ENCODE measurements around the gene ATPAF1. TPM values are rescaled to one million over a fixed set of nuclear protein-coding genes. Genes with fewer than 3 reads are reported as not detected.

The ATPAF1 gene
- total RNA-seq, 1 experiment from 2014 or later = 50.3 TPM

DNA sequence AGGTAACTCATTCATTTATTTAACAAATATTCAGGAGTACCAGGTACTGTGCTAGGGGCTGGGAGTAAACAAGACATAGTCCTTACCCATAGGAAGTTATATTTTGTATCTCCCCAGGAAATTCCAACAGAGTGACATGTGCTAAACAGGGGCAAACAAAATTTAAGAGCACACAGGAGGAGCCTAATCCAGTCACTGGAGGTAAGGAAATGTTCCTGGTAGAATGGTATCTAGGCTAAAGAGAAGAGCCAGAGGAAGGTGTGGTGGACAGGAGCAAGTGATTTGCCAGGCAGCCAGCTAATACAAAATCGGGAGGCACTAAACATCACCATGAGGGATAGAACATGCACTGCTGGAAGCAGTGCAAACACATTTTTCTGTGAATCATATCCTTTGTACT, 13.9 kb upstream of the ATPAF1 start:
- Histone ChIP-seq H3K9me3 (ENCODE audit: insufficient read depth, low read depth) (no peaks in the 10 kb centered on the region), H3K4me3 (no peak overlapping the region), H3K4me2 (no peak overlapping the region), H3K36me3 (ENCODE audit: low read depth) (peaks cover 45% of the 10 kb centered on the region), H4K20me1 (ENCODE audit: insufficient read depth) (peaks cover 6% of the 10 kb centered on the region), H2AFZ (no peak overlapping the region), H3F3A (ENCODE audit: insufficient read depth, low read depth) (peaks cover 7% of the 10 kb centered on the region; the same call in 1 of the 2 replicates), H3K4me1 (replicated peaks; ENCODE audit: insufficient read depth) (peaks cover 3% of the 10 kb centered on the region; the same call in 1 of the 2 replicates), H3K27ac (no peak overlapping the region), H3K27me3 (ENCODE audit: insufficient read depth, low read depth) (no peaks in the 10 kb centered on the region), H3K79me2 (ENCODE audit: low read depth) (no peaks in the 10 kb centered on the region), H3K9me2 (ENCODE audit: insufficient read depth) (no peaks in the 10 kb centered on the region)
- ChIA-PET CTCF (no interaction called here), POLR2A (ENCODE audit: unreplicated experiment) (no interaction called here)
- intact Hi-C loops (cut with micrococcal nuclease; ENCODE audit: unreplicated experiment) = no loop called here
- TF ChIP-seq EZH2 (IDR thresholded peaks at IDR 0.05; ENCODE audit: low read depth) = no peak
- no peak for DNase-seq
- BruUV-seq (replicated peaks) = no TSS peak

GRCh38 chr1:46681333-46682034, 13.3 kb upstream of the ATPAF1 start:
- H4K20me1 ChIP-seq (ENCODE audit: insufficient read depth) = peaks cover 6% of the 10 kb centered on the region
- no peaks in the 10 kb centered on the region for H3K9me2 ChIP-seq (ENCODE audit: insufficient read depth)
- no peak overlapping the region for H2AFZ ChIP-seq
- POLR2A ChIA-PET (ENCODE audit: unreplicated experiment) = interaction anchor here (0.6 kb wide), 1 partner anchor 74 kb away, joined by 3 read pairs; no protein-coding TSS in a partner anchor
- no peak for DNase-seq
- intact Hi-C loops (cut with micrococcal nuclease; ENCODE audit: unreplicated experiment) = no loop called here
- H3K4me2 ChIP-seq = no peak overlapping the region
- H3K4me1 ChIP-seq (replicated peaks; ENCODE audit: insufficient read depth) = no peaks in the 10 kb centered on the region
- BruUV-seq (replicated peaks) = no TSS peak
- H3K36me3 ChIP-seq (ENCODE audit: low read depth) = peaks cover 40% of the 10 kb centered on the region
- H3K27ac ChIP-seq = no peak overlapping the region
- CTCF ChIA-PET = interaction anchor here (0.7 to 1.1 kb wide), 3 partner anchors 37 to 516 kb away, joined by 3 to 6 read pairs (median 4); no protein-coding TSS in a partner anchor
- H3K79me2 ChIP-seq (ENCODE audit: low read depth) = no peaks in the 10 kb centered on the region
- H3F3A ChIP-seq (ENCODE audit: insufficient read depth, low read depth) = peaks cover 7% of the 10 kb centered on the region; the same call in 1 of the 2 replicates
- no peaks in the 10 kb centered on the region for H3K9me3 ChIP-seq (ENCODE audit: insufficient read depth, low read depth)
- no peak for TF ChIP-seq EZH2 (IDR thresholded peaks at IDR 0.05; ENCODE audit: low read depth)
- no peak for TF ChIP-seq CTCF (conservative IDR thresholded peaks at IDR 0.05)
- no peaks in the 10 kb centered on the region for H3K27me3 ChIP-seq (ENCODE audit: insufficient read depth, low read depth)
- H3K4me3 ChIP-seq = no peak overlapping the region

- CTCF ChIA-PET = no interaction called here
- Histone ChIP-seq H3K27me3 (ENCODE audit: insufficient read depth, low read depth) (no peaks in the 10 kb centered on the region), H2AFZ (no peak overlapping the region), H3K36me3 (ENCODE audit: low read depth) (peaks cover 41% of the 10 kb centered on the region), H3K27ac (no peak overlapping the region), H3K4me2 (no peak overlapping the region), H3K4me1 (replicated peaks; ENCODE audit: insufficient read depth) (no peaks in the 10 kb centered on the region), H3K9me3 (ENCODE audit: insufficient read depth, low read depth) (no peaks in the 10 kb centered on the region), H3K79me2 (ENCODE audit: low read depth) (no peaks in the 10 kb centered on the region), H4K20me1 (ENCODE audit: insufficient read depth) (peaks cover 6% of the 10 kb centered on the region), H3F3A (ENCODE audit: insufficient read depth, low read depth) (peaks cover 14% of the 10 kb centered on the region; the same call in 1 of the 2 replicates), H3K4me3 (no peak overlapping the region), H3K9me2 (ENCODE audit: insufficient read depth) (no peaks in the 10 kb centered on the region)
- BruUV-seq (replicated peaks) = no TSS peak
- TF ChIP-seq EZH2 (IDR thresholded peaks at IDR 0.05; ENCODE audit: low read depth) (no peak), CTCF (conservative IDR thresholded peaks at IDR 0.05) (no peak)
- POLR2A ChIA-PET (ENCODE audit: unreplicated experiment) = no interaction called here
- intact Hi-C loops (cut with micrococcal nuclease; ENCODE audit: unreplicated experiment) = no loop called here
- DNase-seq = no peak
These were observed 11.8 kb upstream of the ATPAF1 start for GRCh38 chr1:46679789-46680573.
